Fibroblast of lung (primary cell): ENCODE measurements around the gene SDK1. TPM values are rescaled to one million over a fixed set of nuclear protein-coding genes. Genes with fewer than 3 reads are reported as not detected.

ENCODE experiments used
- DNase-seq, 2 donors: peaks; one replicate each; pipeline versions ENCODE4 v3.0.0 to v3.0.0-alpha.2; 2010; ENCODE audit warnings: low read depth in 2 of 2
- H2AFZ ChIP-seq: 2 replicates; pipeline ENCODE4 v1.5.1; 2012; ENCODE audit warnings: low read length, control low read depth, inconsistent platforms
- H3K27ac ChIP-seq: 2 replicates; pipeline ENCODE4 v1.5.1; 2011; ENCODE audit warnings: low read length, control low read depth; ENCODE audit not compliant: insufficient read depth
- H3K27me3 ChIP-seq: 2 replicates; pipeline ENCODE4 v1.5.1; 2011; ENCODE audit warnings: mild to moderate bottlenecking, low read length; ENCODE audit not compliant: control insufficient read depth, insufficient read depth
- H3K36me3 ChIP-seq: 2 replicates; pipeline ENCODE4 v1.5.1; 2011; ENCODE audit warnings: low read length; ENCODE audit not compliant: control insufficient read depth, insufficient read depth
- H3K4me1 ChIP-seq: 2 replicates; pipeline ENCODE4 v1.5.1; 2011; ENCODE audit warnings: low read length; ENCODE audit not compliant: control insufficient read depth, insufficient read depth; ENCODE audit errors: extremely low read depth
- H3K4me2 ChIP-seq: 2 replicates; pipeline ENCODE4 v1.5.1; 2011; ENCODE audit warnings: low read length, control low read depth; ENCODE audit not compliant: insufficient read depth; ENCODE audit errors: extremely low read depth
- H3K4me3 ChIP-seq, 4 experiments: fragments of 200-600 bp in 1 of 4; sonication (generic) in 1 of 4; replicated peaks in 1 of 4; 2 replicates each; pipeline ENCODE4 v1.5.1; 2011 to 2016; ENCODE audit warnings: low read length in 4 of 4, low read depth in 3 of 4, mild to moderate bottlenecking in 3 of 4, control low read depth in 2 of 4, inconsistent platforms in 1 of 4, mixed read lengths in 1 of 4; ENCODE audit not compliant: insufficient read depth in 1 of 4; ENCODE audit errors: control extremely low read depth in 1 of 4
- H3K79me2 ChIP-seq: 2 replicates; pipeline ENCODE4 v1.5.1; 2012; ENCODE audit warnings: mild to moderate bottlenecking, low read length, inconsistent platforms; ENCODE audit not compliant: control insufficient read depth, insufficient read depth
- H3K9ac ChIP-seq: 2 replicates; pipeline ENCODE4 v1.5.1; 2011; ENCODE audit warnings: mild to moderate bottlenecking, low read length, control low read depth; ENCODE audit not compliant: insufficient read depth
- H3K9me3 ChIP-seq: 2 replicates; pipeline ENCODE4 v1.5.1; 2012; ENCODE audit warnings: low read depth, low read length; ENCODE audit not compliant: control insufficient read depth, insufficient read depth
- H4K20me1 ChIP-seq: 2 replicates; pipeline ENCODE4 v1.5.1; 2011; ENCODE audit warnings: low read length; ENCODE audit not compliant: control insufficient read depth, insufficient read depth; ENCODE audit errors: extremely low read depth
- CTCF ChIP-seq, 2 donors: IDR thresholded peaks in 1 of 2; conservative IDR thresholded peaks in 1 of 2; 1 replicate in 1 of 2; 2 replicates in 1 of 2; pipeline ENCODE4 v1.5.1; 2011 to 2012; ENCODE audit warnings: low read length in 2 of 2, control low read depth in 1 of 2, inconsistent platforms in 1 of 2, low read depth in 1 of 2, mild to moderate bottlenecking in 1 of 2
- EZH2 ChIP-seq: IDR thresholded peaks from 2 replicates; pipeline ENCODE4 v1.5.1; 2012; ENCODE audit warnings: low read length, control low read depth, mild to moderate bottlenecking; ENCODE audit errors: missing control alignments
- polyA plus RNA-seq, 2 donors: library from polyadenylated mRNA; depleted of rRNA in 1 of 2; stranded (reverse) in 1 of 2; unstranded in 1 of 2; fragments of >200 nt; gene quantifications; 2 replicates each; pipeline ENCODE4 v1.2.1, GENCODE V29; 2011 to 2012; ENCODE audit warnings: missing spikeins in 1 of 2
- total RNA-seq: library from RNA; depleted of rRNA; stranded (reverse); fragments of >200 nt; gene quantifications from 2 replicates; pipeline ENCODE4 v1.2.1, GENCODE V29; 2014

Gene SDK1
- total and polyA plus RNA-seq, 2 donors (not counting 1 experiment from before 2014, with no cell fraction given) = 1.0 to 8.6 TPM

GRCh38 chr7:4077980-4078379, 776.9 kb downstream of the SDK1 start:
- H3K36me3 ChIP-seq = no peaks in the 10 kb centered on the region
- H3K4me2 ChIP-seq = no peak overlapping the region
- H3K27me3 ChIP-seq = no peaks in the 10 kb centered on the region
- H3K4me1 ChIP-seq = no peaks in the 10 kb centered on the region
- no peaks in the 10 kb centered on the region for H3K79me2 ChIP-seq
- H4K20me1 ChIP-seq = no peaks in the 10 kb centered on the region
- H3K4me3 ChIP-seq = no peak overlapping the region
- H3K9ac ChIP-seq = no peak overlapping the region
- no peak overlapping the region for H2AFZ ChIP-seq
- no peak for DNase-seq
- H3K27ac ChIP-seq = no peak overlapping the region
- TF ChIP-seq CTCF (conservative IDR thresholded peaks at IDR 0.05 in 1 of 2, IDR thresholded peaks at IDR 0.05 in 1 of 2; ENCODE audit: low read depth in 1 of 2, low read length in 2 of 2) = no peak
- no peak for TF ChIP-seq EZH2
- no peaks in the 10 kb centered on the region for H3K9me3 ChIP-seq

GRCh38 chr7:4078580-4078979, 777.5 kb downstream of the SDK1 start:
- Histone ChIP-seq H3K4me3 (no peak overlapping the region), H3K27me3 (no peaks in the 10 kb centered on the region), H2AFZ (no peak overlapping the region), H3K36me3 (no peaks in the 10 kb centered on the region), H3K9me3 (no peaks in the 10 kb centered on the region), H3K9ac (no peak overlapping the region), H4K20me1 (no peaks in the 10 kb centered on the region), H3K79me2 (no peaks in the 10 kb centered on the region), H3K27ac (no peak overlapping the region), H3K4me2 (no peak overlapping the region), H3K4me1 (no peaks in the 10 kb centered on the region)
- TF ChIP-seq CTCF (conservative IDR thresholded peaks at IDR 0.05 in 1 of 2, IDR thresholded peaks at IDR 0.05 in 1 of 2; ENCODE audit: low read depth in 1 of 2, low read length in 2 of 2) (no peak), EZH2 (no peak)
- DNase-seq = no peak

GRCh38 chr7:4079366-4079765, 778.3 kb downstream of the SDK1 start:
- Histone ChIP-seq H3K27me3 (no peaks in the 10 kb centered on the region), H3K9me3 (no peaks in the 10 kb centered on the region), H3K9ac (no peak overlapping the region), H3K4me3 (no peak overlapping the region), H3K4me2 (no peak overlapping the region), H4K20me1 (no peaks in the 10 kb centered on the region), H3K27ac (no peak overlapping the region), H2AFZ (no peak overlapping the region), H3K36me3 (no peaks in the 10 kb centered on the region), H3K4me1 (no peaks in the 10 kb centered on the region), H3K79me2 (no peaks in the 10 kb centered on the region)
- TF ChIP-seq EZH2 = no peak
- no peak for TF ChIP-seq CTCF (conservative IDR thresholded peaks at IDR 0.05 in 1 of 2, IDR thresholded peaks at IDR 0.05 in 1 of 2; ENCODE audit: low read depth in 1 of 2, low read length in 2 of 2)
- DNase-seq = no peak
